Cardiac muscle cell (in vitro differentiated cells and primary cell): ENCODE data around the gene RHBDL3. TPM values are rescaled to one million over a fixed set of nuclear protein-coding genes. Genes with fewer than 3 reads are reported as not detected.
A peak's percentile ranks its signal among the peaks of the same experiment; 100 is the strongest.
"Not testable (repeated sequence)": the region's sequence is repeated elsewhere in the genome, so short reads cannot be mapped to it uniquely, and the experiment has no call there.

Experiments
- DNase-seq, 2 donors: peaks; one replicate each; pipeline versions ENCODE4 v3.0.0 to v3.0.0-alpha.2; 2010 to 2017; ENCODE audit warnings: low read depth in 1 of 2, low spot score in 1 of 2
- H3K27ac ChIP-seq: fragments of 200-600 bp; sonication (generic); 2 replicates; pipeline ENCODE4 v1.5.1; 2016
- H3K27me3 ChIP-seq: fragments of 200-600 bp; sonication (generic); 2 replicates; pipeline ENCODE4 v1.6.0; 2016; ENCODE audit warnings: control low read depth
- H3K36me3 ChIP-seq: fragments of 200-600 bp; sonication (generic); 2 replicates; pipeline ENCODE4 v1.5.1; 2016; ENCODE audit warnings: control low read depth
- H3K4me1 ChIP-seq: fragments of 200-600 bp; sonication (generic); 2 replicates; pipeline ENCODE4 v1.8.1; 2017; ENCODE audit warnings: low read depth, mild to moderate bottlenecking, mixed run types
- H3K4me3 ChIP-seq: fragments of 200-600 bp; sonication (generic); 2 replicates; pipeline ENCODE4 v1.5.1; 2016; ENCODE audit warnings: mild to moderate bottlenecking
- H3K9me3 ChIP-seq: fragments of 200-600 bp; sonication (generic); 2 replicates; pipeline ENCODE4 v1.5.1; 2017; ENCODE audit warnings: low read depth, mild to moderate bottlenecking, control low read depth
- polyA plus RNA-seq: library from polyadenylated mRNA; unstranded; fragments of >200 nt; fragmentation: Nextera tagmentation; extraction: Ambion mirVana; gene quantifications from 2 replicates; pipeline ENCODE4 v1.2.1, GENCODE V29; 2016
- total RNA-seq: library from RNA; depleted of rRNA; stranded (reverse); fragments of >200 nt; gene quantifications from 2 replicates; pipeline ENCODE4 v1.2.3, GENCODE V29; 2016
- TF ChIP-seq, protein P1 (sequence below): IDR thresholded peaks from 2 replicates; pipeline ENCODE4 v1.5.1; 2012; ENCODE audit warnings: low read depth, mild to moderate bottlenecking, low read length

Gene RHBDL3
- total and polyA plus RNA-seq, 2 experiments from 2014 or later = 0.09 TPM; not detected in 1

DNA sequence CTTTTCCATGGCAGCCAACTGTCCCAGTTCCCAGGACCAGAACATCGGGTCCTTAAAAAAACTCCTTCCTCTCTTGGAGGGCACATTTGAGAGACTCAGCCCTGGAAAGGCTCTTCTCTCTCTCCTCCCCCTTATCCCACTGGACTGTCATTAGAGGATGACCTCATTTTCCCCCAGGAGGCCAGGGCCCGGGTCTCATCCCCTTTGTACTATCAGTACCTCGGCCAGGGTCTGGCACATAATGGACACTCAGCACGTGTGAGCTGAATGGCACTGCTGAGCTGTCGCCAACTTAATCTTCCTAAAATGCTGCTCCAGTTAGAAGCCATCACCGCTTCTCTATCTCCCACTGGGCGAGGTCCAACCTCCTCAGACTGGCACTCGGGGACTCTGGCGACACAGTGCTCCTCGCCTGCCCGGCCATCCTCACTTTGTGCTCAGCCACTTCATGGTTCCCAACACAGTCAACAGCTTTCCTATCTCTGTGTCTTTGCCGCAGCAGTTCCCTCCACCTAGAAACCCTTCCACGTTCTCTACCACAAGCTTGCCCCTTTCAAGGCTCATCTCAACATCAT is 3.6 kb upstream of the RHBDL3 start:
- Histone ChIP-seq H3K4me3 (no peak overlapping the region), H3K27me3 (peaks cover 54% of the 10 kb centered on the region), H3K27ac (no peak overlapping the region), H3K36me3 (no peaks in the 10 kb centered on the region), H3K4me1 (no peaks in the 10 kb centered on the region), H3K9me3 (no peaks in the 10 kb centered on the region)
- DNase-seq = no peak
- TF ChIP-seq, protein P1, sequence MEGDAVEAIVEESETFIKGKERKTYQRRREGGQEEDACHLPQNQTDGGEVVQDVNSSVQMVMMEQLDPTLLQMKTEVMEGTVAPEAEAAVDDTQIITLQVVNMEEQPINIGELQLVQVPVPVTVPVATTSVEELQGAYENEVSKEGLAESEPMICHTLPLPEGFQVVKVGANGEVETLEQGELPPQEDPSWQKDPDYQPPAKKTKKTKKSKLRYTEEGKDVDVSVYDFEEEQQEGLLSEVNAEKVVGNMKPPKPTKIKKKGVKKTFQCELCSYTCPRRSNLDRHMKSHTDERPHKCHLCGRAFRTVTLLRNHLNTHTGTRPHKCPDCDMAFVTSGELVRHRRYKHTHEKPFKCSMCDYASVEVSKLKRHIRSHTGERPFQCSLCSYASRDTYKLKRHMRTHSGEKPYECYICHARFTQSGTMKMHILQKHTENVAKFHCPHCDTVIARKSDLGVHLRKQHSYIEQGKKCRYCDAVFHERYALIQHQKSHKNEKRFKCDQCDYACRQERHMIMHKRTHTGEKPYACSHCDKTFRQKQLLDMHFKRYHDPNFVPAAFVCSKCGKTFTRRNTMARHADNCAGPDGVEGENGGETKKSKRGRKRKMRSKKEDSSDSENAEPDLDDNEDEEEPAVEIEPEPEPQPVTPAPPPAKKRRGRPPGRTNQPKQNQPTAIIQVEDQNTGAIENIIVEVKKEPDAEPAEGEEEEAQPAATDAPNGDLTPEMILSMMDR = no peak

DNA sequence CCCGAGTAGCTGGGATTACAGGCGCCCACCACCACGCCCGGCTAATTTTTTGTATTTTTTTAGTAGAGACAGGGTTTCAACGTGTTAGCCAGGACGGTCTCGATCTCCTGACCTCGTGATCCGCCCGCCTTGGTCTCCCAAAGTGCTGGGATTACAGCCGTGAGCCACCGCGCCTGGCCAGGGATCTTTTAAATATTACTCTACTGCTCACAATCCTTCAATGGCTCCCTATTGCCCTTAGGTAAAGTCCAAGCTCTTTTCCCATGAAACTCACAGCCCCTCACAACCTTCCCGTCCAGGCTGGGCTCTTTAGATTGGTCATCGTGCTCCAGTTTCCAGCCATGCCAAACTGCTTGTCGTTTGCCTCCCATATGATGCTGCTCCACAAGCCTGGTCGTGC is 2.1 kb upstream of the RHBDL3 start:
- DNase-seq = not testable (repeated sequence)
- peaks cover 68% of the 10 kb centered on the region for H3K27me3 ChIP-seq

DNA sequence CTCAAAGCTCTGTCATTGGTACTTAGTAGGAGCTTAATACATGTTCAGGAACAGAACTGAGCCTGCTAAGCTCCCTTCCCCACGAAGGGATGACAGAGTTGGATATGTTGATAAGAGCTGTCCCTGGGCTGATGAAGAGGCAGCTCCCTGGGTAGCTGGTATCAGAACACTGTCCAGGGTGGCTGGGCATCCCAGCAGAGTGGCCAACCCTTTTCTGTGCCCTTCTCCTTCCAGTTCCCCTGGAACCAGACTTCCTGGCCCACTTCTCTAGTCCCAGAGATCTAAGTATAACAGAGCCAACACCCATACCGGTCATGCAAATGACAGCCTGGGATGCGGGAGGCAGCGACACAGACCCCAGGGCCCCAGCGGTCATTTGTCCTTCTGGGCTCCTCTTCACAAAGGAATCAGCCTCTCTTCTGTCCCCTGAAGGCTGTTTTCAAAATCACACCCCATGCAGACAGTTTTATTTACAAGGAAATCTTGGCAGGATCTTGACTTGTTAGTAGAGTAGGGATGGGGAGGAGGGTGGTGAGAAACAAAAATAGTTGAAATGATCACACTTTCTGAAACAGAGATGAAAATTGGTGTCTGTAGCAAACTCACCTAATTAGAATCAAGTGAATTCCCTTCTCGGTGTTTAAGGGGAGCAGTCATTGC is 1.4 kb upstream of the RHBDL3 start:
- TF ChIP-seq, protein P1 = peak; percentile 18
- H3K36me3 ChIP-seq = no peaks in the 10 kb centered on the region
- no peak overlapping the region for H3K4me3 ChIP-seq
- DNase-seq = no peak
- no peaks in the 10 kb centered on the region for H3K4me1 ChIP-seq
- H3K27me3 ChIP-seq = peaks cover 76% of the 10 kb centered on the region
- H3K27ac ChIP-seq = no peak overlapping the region
- no peaks in the 10 kb centered on the region for H3K9me3 ChIP-seq

More for the DNA sequence above, 2.1 kb upstream of the RHBDL3 start:
- not testable (repeated sequence) for H3K4me3 ChIP-seq, H3K4me1 ChIP-seq, H3K36me3 ChIP-seq, H3K27ac ChIP-seq, H3K9me3 ChIP-seq

DNA sequence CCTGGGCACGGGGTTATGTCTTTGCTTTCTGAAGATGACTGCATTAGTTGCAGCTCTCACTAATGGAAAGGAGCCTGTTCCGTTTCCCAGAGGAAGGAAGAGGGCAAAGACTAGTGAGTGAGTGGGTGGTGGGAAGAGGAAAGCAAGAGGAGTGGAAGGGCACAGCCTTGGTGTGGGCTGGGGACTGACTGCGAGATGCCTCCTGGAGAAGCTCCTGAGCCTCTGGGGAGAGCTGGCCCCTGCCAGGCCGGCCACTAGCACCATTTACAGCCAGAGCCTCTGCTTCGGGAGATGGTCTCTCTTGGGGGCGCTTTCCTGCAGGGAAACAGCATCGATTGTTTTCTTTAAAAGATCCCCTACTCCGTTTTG is 825 bp upstream of the RHBDL3 start:
- TF ChIP-seq, protein P1 = no peak
- Histone ChIP-seq H3K4me1 (no peaks in the 10 kb centered on the region), H3K4me3 (no peak overlapping the region), H3K9me3 (no peaks in the 10 kb centered on the region), H3K27me3 (peaks cover 81% of the 10 kb centered on the region), H3K27ac (no peak overlapping the region), H3K36me3 (no peaks in the 10 kb centered on the region)
- no peak for DNase-seq

DNA sequence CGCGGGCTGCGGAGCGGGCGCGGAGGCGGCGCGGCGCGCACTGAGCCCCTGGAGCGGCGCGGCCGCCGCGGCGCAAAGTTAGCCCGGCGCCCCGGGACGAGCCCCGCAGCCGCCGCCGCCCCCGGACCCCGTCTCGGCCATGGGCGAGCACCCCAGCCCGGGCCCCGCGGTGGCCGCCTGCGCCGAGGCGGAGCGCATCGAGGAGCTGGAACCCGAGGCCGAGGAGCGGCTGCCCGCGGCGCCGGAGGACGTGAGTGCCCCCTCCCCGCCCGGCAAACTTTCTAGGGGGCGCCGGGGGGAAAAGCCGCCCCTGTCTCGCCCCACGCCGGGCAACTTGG is 388 bp downstream of the RHBDL3 start:
- TF ChIP-seq, protein P1 = no peak
- H3K4me1 ChIP-seq = no peaks in the 10 kb centered on the region
- DNase-seq = no peak
- peak overlapping the region; percentile 49 for H3K4me3 ChIP-seq
- H3K27ac ChIP-seq = no peak overlapping the region
- H3K9me3 ChIP-seq = no peaks in the 10 kb centered on the region
- H3K27me3 ChIP-seq = peaks cover 92% of the 10 kb centered on the region
- H3K36me3 ChIP-seq = no peaks in the 10 kb centered on the region
